Ishikawa (cell line): ENCODE results near the gene FZD2.

Experiments used
- CEBPB ChIP-seq: IDR thresholded peaks from 2 replicates; pipeline ENCODE4 v1.6.1; 2012
- CREB1 ChIP-seq: IDR thresholded peaks from 2 replicates; pipeline ENCODE4 v1.6.1; 2012; ENCODE audit warnings: low read depth
- EGR1 ChIP-seq: IDR thresholded peaks from 2 replicates; pipeline ENCODE4 v1.6.1; 2012
- EP300 ChIP-seq: IDR thresholded peaks from 2 replicates; pipeline ENCODE4 v1.6.1; 2012; ENCODE audit warnings: borderline replicate concordance
- FOXM1 ChIP-seq: IDR thresholded peaks from 2 replicates; pipeline ENCODE4 v1.6.1; 2012; ENCODE audit warnings: low read depth, borderline replicate concordance
- MAX ChIP-seq: IDR thresholded peaks from 2 replicates; pipeline ENCODE4 v1.6.1; 2012
- NFIC ChIP-seq: IDR thresholded peaks from 2 replicates; pipeline ENCODE4 v1.6.1; 2012
- RAD21 ChIP-seq: IDR thresholded peaks from 2 replicates; pipeline ENCODE4 v1.6.1; 2012; ENCODE audit warnings: low read depth
- REST ChIP-seq: IDR thresholded peaks from 2 replicates; pipeline ENCODE4 v1.6.1; 2012; ENCODE audit warnings: low read depth, mild to moderate bottlenecking
- TAF1 ChIP-seq: IDR thresholded peaks from 2 replicates; pipeline ENCODE4 v1.6.1; 2012; ENCODE audit warnings: low read depth, mild to moderate bottlenecking
- TCF12 ChIP-seq: IDR thresholded peaks from 2 replicates; pipeline ENCODE4 v1.6.1; 2012; ENCODE audit warnings: low read depth
- TEAD4 ChIP-seq: IDR thresholded peaks from 2 replicates; pipeline ENCODE4 v1.6.1; 2012
- USF1 ChIP-seq: IDR thresholded peaks from 2 replicates; pipeline ENCODE4 v1.6.1; 2012
- YY1 ChIP-seq: IDR thresholded peaks from 2 replicates; pipeline ENCODE4 v1.6.1; 2012; ENCODE audit warnings: low read depth
- ZBTB7A ChIP-seq: IDR thresholded peaks from 2 replicates; pipeline ENCODE4 v1.6.1; 2012; ENCODE audit warnings: low read depth

FZD2 gene

GRCh38 chr17:44589316-44590071, 32.2 kb downstream of the FZD2 start:
- TF ChIP-seq RAD21 (no peak), USF1 (no peak), CEBPB (no peak)

GRCh38 chr17:44591206-44591605, 33.9 kb downstream of the FZD2 start:
- TF ChIP-seq NFIC (no peak), MAX (no peak), ZBTB7A (no peak), USF1 (no peak), FOXM1 (no peak), EP300 (no peak), TCF12 (no peak), TEAD4 (no peak), YY1 (no peak)

GRCh38 chr17:44593156-44593555, 35.9 kb downstream of the FZD2 start:
- TF ChIP-seq NFIC: no peak
- TF ChIP-seq ZBTB7A: no peak
- TF ChIP-seq RAD21: no peak
- TF ChIP-seq CEBPB: no peak
- TF ChIP-seq EGR1: no peak
- TF ChIP-seq TCF12: no peak
- TF ChIP-seq FOXM1: no peak
- no peak for TF ChIP-seq YY1
- TF ChIP-seq MAX: no peak
- no peak for TF ChIP-seq REST
- TF ChIP-seq TEAD4: no peak
- TF ChIP-seq TAF1: no peak
- TF ChIP-seq EP300: no peak
- TF ChIP-seq CREB1: no peak
- TF ChIP-seq USF1: no peak

- TF ChIP-seq CEBPB (no peak), EP300 (no peak), NFIC (no peak), REST (no peak), FOXM1 (no peak), EGR1 (no peak), TEAD4 (no peak), TAF1 (no peak), ZBTB7A (no peak), USF1 (no peak), RAD21 (no peak), CREB1 (no peak), TCF12 (no peak), YY1 (no peak), MAX (no peak)
Observed at GRCh38 chr17:44595216-44595775, 38.0 kb downstream of the FZD2 start.

GRCh38 chr17:44598329-44598728, 41.0 kb downstream of the FZD2 start:
- TF ChIP-seq RAD21: no peak
- no peak for TF ChIP-seq REST
- TF ChIP-seq TEAD4: no peak
- no peak for TF ChIP-seq TCF12
- TF ChIP-seq USF1: no peak
